A549 (cell line): ENCODE measurements around the gene UCKL1. TPM values are rescaled to one million over a fixed set of nuclear protein-coding genes. Genes with fewer than 3 reads are reported as not detected.

ENCODE experiments used
- ATAC-seq, 2 experiments: fragments of 200-7000 bp in 1 of 2; fragments of >200 bp in 1 of 2; cut with Nextera tagmentation in 1 of 2; cut with Tn5 transposase in 1 of 2; 3 replicates each; pipeline versions ENCODE4 v1.8.0 to v1.9.1; 2018 to 2020; ENCODE audit warnings: mild to moderate bottlenecking in 1 of 2, moderate library complexity in 1 of 2
- CTCF ChIA-PET: fragments of 300-600 bp; sonication (Branson Sonifier 250); formaldehyde crosslinking; extraction: SDS; loops from one replicate; lab custom pipeline; 2021; ENCODE audit warnings: antibody characterized with exemption, inconsistent platforms; lab: Yijun Ruan, JAX
- POLR2A ChIA-PET: fragments of 350-600 bp; formaldehyde crosslinking; extraction: SDS; loops from one replicate; lab custom pipeline; 2021; ENCODE audit warnings: antibody characterized with exemption, inconsistent platforms; lab: Yijun Ruan, JAX
- DNase-seq, 2 experiments: peaks; one replicate each; pipeline versions ENCODE4 v3.0.0 to v3.0.0-alpha.2; 2011 to 2016; ENCODE audit warnings: low read depth in 1 of 2, low spot score in 1 of 2
- FAIRE-seq: peaks from 2 replicates; lab custom pipeline; 2011; peaks lifted over from hg19 to GRCh38; lab: Jason Lieb, UNC
- H3K27ac ChIP-seq, 2 experiments: fragments of >200 bp; sonication (Bioruptor Twin); formaldehyde crosslinking; 3 replicates each; pipeline ENCODE4 v1.5.1; 2016 to 2017
- H3K4me1 ChIP-seq: fragments of >200 bp; sonication (Bioruptor Twin); formaldehyde crosslinking; 3 replicates; pipeline ENCODE4 v1.6.1; 2016
- H3K4me2 ChIP-seq: fragments of >200 bp; sonication (Bioruptor Twin); formaldehyde crosslinking; 3 replicates; pipeline ENCODE4 v1.6.1; 2016
- H3K4me3 ChIP-seq: fragments of >200 bp; sonication (Bioruptor Twin); formaldehyde crosslinking; 3 replicates; pipeline ENCODE4 v1.5.1; 2016
- H3K9me3 ChIP-seq: fragments of >200 bp; sonication (Bioruptor Twin); formaldehyde crosslinking; 3 replicates; pipeline ENCODE4 v1.6.1; 2016
- ATOH8 ChIP-seq: fragments of 250-450 bp; sonication (Bioruptor Pico); IDR thresholded peaks from 2 replicates; pipeline ENCODE4 v1.5.0; 2020; ENCODE audit warnings: low read depth, mild to moderate bottlenecking, moderate library complexity
- BCL3 ChIP-seq: fragments of >200 bp; sonication (Bioruptor Twin); formaldehyde crosslinking; IDR thresholded peaks from 3 replicates; pipeline ENCODE4 v1.6.1; 2016
- EHF ChIP-seq: fragments of 250-450 bp; sonication (Bioruptor Pico); IDR thresholded peaks from 2 replicates; pipeline ENCODE4 v1.5.0; 2020; ENCODE audit warnings: mild to moderate bottlenecking
- ESRRA ChIP-seq: fragments of 150-350 bp; IDR thresholded peaks from 2 replicates; pipeline ENCODE4 v1.6.1; 2014; ENCODE audit warnings: mild to moderate bottlenecking, low read length, borderline replicate concordance
- FOSB ChIP-seq: fragments of 250-450 bp; sonication (Bioruptor Pico); IDR thresholded peaks from 2 replicates; pipeline ENCODE4 v1.5.0; 2020; ENCODE audit warnings: mild to moderate bottlenecking, moderate library complexity
- GATA3 ChIP-seq: IDR thresholded peaks from 2 replicates; pipeline ENCODE4 v1.6.1; 2012; ENCODE audit warnings: borderline replicate concordance
- HEYL ChIP-seq: fragments of 250-450 bp; sonication (Bioruptor Pico); IDR thresholded peaks from 2 replicates; pipeline ENCODE4 v1.8.0; 2021; ENCODE audit warnings: mild to moderate bottlenecking, moderate library complexity
- KDM5A ChIP-seq: fragments of 200-600 bp; sonication (generic); IDR thresholded peaks from 2 replicates; pipeline ENCODE4 v1.6.1; 2016; ENCODE audit warnings: antibody characterized with exemption, mild to moderate bottlenecking
- MAFK ChIP-seq: fragments of 450-650 bp; IDR thresholded peaks from 2 replicates; pipeline ENCODE4 v1.6.1; 2014; ENCODE audit not compliant: partially characterized antibody
- MAZ ChIP-seq: fragments of 150-350 bp; IDR thresholded peaks from 2 replicates; pipeline ENCODE4 v1.6.1; 2014; ENCODE audit warnings: antibody characterized with exemption, low read depth, low read length, borderline replicate concordance
- NFE2L2 ChIP-seq: fragments of 150-350 bp; conservative IDR thresholded peaks from 2 replicates; pipeline ENCODE4 v1.6.1; 2014; ENCODE audit warnings: low read length
- PBX3 ChIP-seq: IDR thresholded peaks from 2 replicates; pipeline ENCODE4 v1.6.1; 2012
- PHF8 ChIP-seq: fragments of 200-600 bp; sonication (generic); IDR thresholded peaks from 2 replicates; pipeline ENCODE4 v1.6.1; 2016; ENCODE audit warnings: low read depth, mild to moderate bottlenecking, antibody characterized with exemption, moderate library complexity, borderline replicate concordance
- RARB ChIP-seq: fragments of 250-450 bp; sonication (Bioruptor Pico); IDR thresholded peaks from 2 replicates; pipeline ENCODE4 v1.8.0; 2021; ENCODE audit warnings: mild to moderate bottlenecking, moderate library complexity
- REST ChIP-seq: fragments of 200-600 bp; sonication (generic); IDR thresholded peaks from 2 replicates; pipeline ENCODE4 v1.6.1; 2016; ENCODE audit warnings: antibody characterized with exemption, mild to moderate bottlenecking, moderate library complexity
- RFX5 ChIP-seq: fragments of 450-650 bp; IDR thresholded peaks from 2 replicates; pipeline ENCODE4 v1.7.1; 2014; ENCODE audit warnings: antibody characterized with exemption, mild to moderate bottlenecking, moderate library complexity
- ZFP36 ChIP-seq: fragments of 450-650 bp; IDR thresholded peaks from 2 replicates; pipeline ENCODE4 v1.6.1; 2014; ENCODE audit warnings: borderline replicate concordance; ENCODE audit not compliant: partially characterized antibody
- ZSCAN20 ChIP-seq: fragments of 250-450 bp; sonication (Bioruptor Pico); IDR thresholded peaks from 2 replicates; pipeline ENCODE4 v1.8.0; 2022; ENCODE audit warnings: mild to moderate bottlenecking, moderate library complexity
- WGBS: methylation state at CpG from one replicate; pipeline ENCODE4 v1.1.6; 2017; ENCODE audit errors: missing lambda C conversion rate; 5-methylcytosine and 5-hydroxymethylcytosine counted together
- polyA plus RNA-seq, 4 experiments: library from polyadenylated mRNA; depleted of rRNA in 3 of 4; stranded (reverse); fragments of >200 nt; fragmentation: RNase III in 1 of 4; extraction: RNeasy Plus Mini Kit Qiagen cat#74134 plus additional on column Dnase treatment in 1 of 4; gene quantifications; 2 replicates in 3 of 4; 3 replicates in 1 of 4; pipeline ENCODE4 v1.2.3, GENCODE V29; 2011 to 2017

The UCKL1 gene
- polyA plus RNA-seq, 2 of the 4 experiments (the other 2 are of a cell fraction) = 19.1 to 30.4 TPM

DNA sequence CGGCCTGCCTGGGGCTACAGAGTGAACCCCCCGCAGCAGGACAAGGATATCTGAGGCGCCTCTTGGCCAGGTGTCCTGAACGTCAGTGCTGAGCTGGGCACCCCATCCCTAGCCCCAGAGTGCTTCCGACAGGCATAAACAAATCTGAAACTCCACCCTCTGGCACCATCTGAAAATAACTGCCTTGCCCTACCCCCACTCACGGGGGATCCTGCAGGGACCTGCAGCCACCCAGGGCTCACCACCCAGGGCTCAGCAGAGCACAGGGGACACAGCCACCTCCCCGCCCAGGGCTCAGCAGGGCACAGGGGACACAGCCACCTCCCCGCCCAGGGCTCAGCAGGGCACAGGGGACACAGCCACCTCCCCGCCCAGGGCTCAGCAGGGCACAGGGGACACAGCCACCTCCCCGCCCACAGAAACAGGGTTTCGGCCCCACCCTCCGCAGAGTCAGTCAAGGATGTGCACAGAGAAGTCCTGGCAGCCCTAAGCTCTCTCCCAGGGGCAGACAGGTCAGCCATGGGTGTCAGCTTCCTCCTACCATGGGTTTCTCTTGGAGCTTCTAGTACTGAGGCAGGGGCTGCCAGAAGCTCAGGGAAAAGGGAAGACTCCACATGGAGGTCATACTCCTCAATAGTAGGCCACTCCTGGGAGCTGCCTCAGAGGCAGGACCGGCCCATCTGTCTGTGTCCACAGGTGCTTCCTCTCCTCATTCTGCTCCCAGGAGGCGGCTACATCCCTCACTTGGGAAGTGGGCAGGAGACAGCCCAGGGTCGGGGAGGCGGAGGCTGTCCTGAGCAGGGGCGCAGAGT lies 4.6 kb downstream of the UCKL1 start:
- H3K4me1 ChIP-seq = peaks cover 46% of the 10 kb centered on the region

GRCh38 chr20:63950701-63951397 lies 5.4 kb downstream of the UCKL1 start:
- TF ChIP-seq NFE2L2 (no peak), REST (no peak), ATOH8 (no peak), RFX5 (no peak), EHF (CRISPR knock-in tag) (no peak), GATA3 (no peak), MAZ (no peak), ESRRA (no peak), KDM5A (no peak), MAFK (no peak), ZFP36 (no peak), BCL3 (no peak), PHF8 (no peak), ZSCAN20 (CRISPR knock-in tag) (no peak), PBX3 (no peak), FOSB (no peak)
- DNase-seq (no peak), FAIRE-seq (no peak), ATAC-seq (no peak)
- ChIA-PET CTCF (interaction anchor here (0.7 to 2.1 kb wide), 6 partner anchors 15 to 413 kb away, joined by 3 to 8 read pairs (median 4); partner anchors contain the start of gene PTK6), POLR2A (interaction anchor here (0.5 kb wide), 1 partner anchor 407 kb away, joined by 5 read pairs; no protein-coding TSS in a partner anchor)
- 91% methylated on average over 11 of the region's 20 CpGs for WGBS
- no peak overlapping the region for H3K4me2 ChIP-seq
- H3K27ac ChIP-seq = no peak overlapping the region
- no peaks in the 10 kb centered on the region for H3K9me3 ChIP-seq
- peaks cover 46% of the 10 kb centered on the region for H3K4me1 ChIP-seq
- no peak overlapping the region for H3K4me3 ChIP-seq

More for the DNA sequence above, 4.6 kb downstream of the UCKL1 start:
- POLR2A ChIA-PET = no interaction called here
- CTCF ChIA-PET = interaction anchor here (0.7 to 2.1 kb wide), 8 partner anchors 9 to 414 kb away, joined by 3 to 8 read pairs (median 4); partner anchors contain the start of gene PTK6
- no peak for TF ChIP-seq RARB (CRISPR knock-in tag)
- TF ChIP-seq HEYL (CRISPR knock-in tag) = no peak
- no peak for TF ChIP-seq FOSB
- no peak for TF ChIP-seq ZSCAN20 (CRISPR knock-in tag)
- no peak for TF ChIP-seq BCL3
- no peak for FAIRE-seq
- WGBS = 77% methylated on average over 10 of the region's 17 CpGs
- no peak for DNase-seq
- H3K27ac ChIP-seq = no peak overlapping the region
- no peak overlapping the region for H3K4me3 ChIP-seq
- H3K4me2 ChIP-seq = no peak overlapping the region
- H3K9me3 ChIP-seq = no peaks in the 10 kb centered on the region
- no peak for ATAC-seq
